Natural killer cell (primary cell): Measurements from ENCODE around the gene STARD6. TPM values are rescaled to one million over a fixed set of nuclear protein-coding genes. Genes with fewer than 3 reads are reported as not detected.
"Not testable (repeated sequence)": the region's sequence is repeated elsewhere in the genome, so short reads cannot be mapped to it uniquely, and the experiment has no call there.

Experiments used
- ATAC-seq, 3 donors: fragments of 150-1000 bp in 2 of 3; fragments of 200-7000 bp in 1 of 3; cut with Tn5 transposase; 1 replicate in 1 of 3; 2 replicates in 2 of 3; pipeline ENCODE4 v1.10.0; 2021; ENCODE audit warnings: mild to moderate bottlenecking in 2 of 3, moderate library complexity in 2 of 3
- DNase-seq, 2 donors: peaks; one replicate each; pipeline versions ENCODE4 v3.0.0 to v3.0.0-alpha.2; 2013 to 2021; ENCODE audit warnings: mixed read lengths in 1 of 2
- H3K27ac ChIP-seq: one replicate; pipeline ENCODE4 v1.5.1; 2013; ENCODE audit warnings: mild to moderate bottlenecking, low read length
- H3K27me3 ChIP-seq: one replicate; pipeline ENCODE4 v1.6.1; 2013; ENCODE audit warnings: low read length; ENCODE audit not compliant: control insufficient read depth, insufficient read depth
- H3K36me3 ChIP-seq: one replicate; pipeline ENCODE4 v1.6.1; 2013; ENCODE audit warnings: low read length; ENCODE audit not compliant: control insufficient read depth, insufficient read depth
- H3K4me1 ChIP-seq: one replicate; pipeline ENCODE4 v1.6.1; 2013; ENCODE audit warnings: low read length; ENCODE audit not compliant: control insufficient read depth, insufficient read depth
- H3K4me3 ChIP-seq: one replicate; pipeline ENCODE4 v1.5.1; 2013; ENCODE audit warnings: low read length
- H3K9me3 ChIP-seq: one replicate; pipeline ENCODE4 v1.6.1; 2013; ENCODE audit warnings: low read length; ENCODE audit not compliant: control insufficient read depth, insufficient read depth
- H3K27ac Mint-ChIP-seq, 2 donors: one replicate each; pipeline ENCODE4 v1.8.0; 2022; ENCODE audit warnings: mild to moderate bottlenecking in 2 of 2, mixed read lengths in 2 of 2, moderate library complexity in 1 of 2
- H3K27me3 Mint-ChIP-seq, 2 donors: one replicate each; pipeline ENCODE4 v1.8.0; 2022; ENCODE audit warnings: low read depth in 2 of 2, mixed read lengths in 2 of 2
- H3K36me3 Mint-ChIP-seq: one replicate; pipeline ENCODE4 v1.8.0; 2022; ENCODE audit warnings: mixed read lengths
- H3K4me1 Mint-ChIP-seq, 2 donors: one replicate each; pipeline ENCODE4 v1.8.0; 2022; ENCODE audit warnings: mixed read lengths in 2 of 2
- H3K4me3 Mint-ChIP-seq: one replicate; pipeline ENCODE4 v1.8.0; 2022; ENCODE audit warnings: mild to moderate bottlenecking, moderate library complexity, mixed read lengths
- H3K9me3 Mint-ChIP-seq, 2 donors: one replicate each; pipeline ENCODE4 v1.8.0; 2022; ENCODE audit warnings: mixed read lengths in 2 of 2
- CTCF ChIP-seq: fragments of 200-600 bp; IDR thresholded peaks from one replicate; pipeline ENCODE4 v1.8.0; 2022; ENCODE audit warnings: antibody characterized with exemption
- WGBS: methylation state at CpG from one replicate; pipeline ENCODE4 v1.1.7; 2013; ENCODE audit warnings: missing lambda C conversion rate; ENCODE audit not compliant: insufficient coverage; 5-methylcytosine and 5-hydroxymethylcytosine counted together
- intact Hi-C: fragments of 100-400 bp; cut with micrococcal nuclease; formaldehyde crosslinking; loops from one replicate; pipeline ENCODE4 v1.14.2; 2022
- total RNA-seq, 4 donors: library from RNA; stranded (reverse); fragments of 120-200 nt in 1 of 4; gene quantifications; one replicate each; pipeline versions ENCODE4 v1.2.3 to v1.2.4, GENCODE V29; 2013 to 2022

The STARD6 gene
- total RNA-seq, 3 donors from 2014 or later (not counting 1 experiment from before 2014, with no cell fraction given): not detected

- no peaks in the 10 kb centered on the region for H3K36me3 Mint-ChIP-seq
- peaks cover 0 to 9% of the 10 kb centered on the region in 2 donors for H3K9me3 Mint-ChIP-seq
- Histone ChIP-seq H3K4me1 (no peaks in the 10 kb centered on the region), H3K9me3 (no peaks in the 10 kb centered on the region), H3K27ac (no peak overlapping the region), H3K4me3 (no peak overlapping the region), H3K27me3 (no peaks in the 10 kb centered on the region), H3K36me3 (no peaks in the 10 kb centered on the region)
- TF ChIP-seq CTCF: no peak
- ATAC-seq: no peak
- intact Hi-C loops: no loop called here
- H3K27ac Mint-ChIP-seq: no peak overlapping the region
- peaks cover 14 to 16% of the 10 kb centered on the region in 2 donors for H3K27me3 Mint-ChIP-seq
- H3K4me1 Mint-ChIP-seq: no peaks in the 10 kb centered on the region
- H3K4me3 Mint-ChIP-seq: no peak overlapping the region
- DNase-seq: no peak
Measured at GRCh38 chr18:54303408-54303807, 54.2 kb downstream of the STARD6 start.

- H3K4me3 ChIP-seq, H3K4me3 Mint-ChIP-seq, H3K36me3 Mint-ChIP-seq, intact Hi-C loops, H3K27me3 Mint-ChIP-seq, H3K27me3 ChIP-seq, H3K9me3 Mint-ChIP-seq, H3K36me3 ChIP-seq, H3K27ac ChIP-seq, ATAC-seq, DNase-seq, H3K4me1 ChIP-seq, H3K4me1 Mint-ChIP-seq, H3K27ac Mint-ChIP-seq, H3K9me3 ChIP-seq: not testable (repeated sequence)
- WGBS: 95% methylated on average over 8 of the region's 8 CpGs
Measured at GRCh38 chr18:54298991-54299390, 58.7 kb downstream of the STARD6 start.

- Histone ChIP-seq H3K27me3 (no peaks in the 10 kb centered on the region), H3K27ac (no peak overlapping the region), H3K4me1 (no peaks in the 10 kb centered on the region), H3K9me3 (no peaks in the 10 kb centered on the region), H3K36me3 (peaks cover 11% of the 10 kb centered on the region), H3K4me3 (no peak overlapping the region)
- Mint-ChIP-seq H3K27me3 (peaks cover 0 to 4% of the 10 kb centered on the region in 2 donors), H3K9me3 (peaks cover 0 to 9% of the 10 kb centered on the region in 2 donors), H3K36me3 (peaks cover 5% of the 10 kb centered on the region), H3K27ac (no peak overlapping the region), H3K4me3 (no peak overlapping the region), H3K4me1 (no peaks in the 10 kb centered on the region)
- ATAC-seq (no peak), DNase-seq (no peak)
- TF ChIP-seq CTCF: no peak
- intact Hi-C loops: no loop called here
- 93% methylated on average over 2 of the region's 2 CpGs for WGBS
Measured at GRCh38 chr18:54296062-54296461, 61.6 kb downstream of the STARD6 start.

GRCh38 chr18:54294274-54294673 lies 63.4 kb downstream of the STARD6 start:
- no peaks in the 10 kb centered on the region for H3K27me3 Mint-ChIP-seq
- H3K27ac ChIP-seq: no peak overlapping the region
- H3K9me3 Mint-ChIP-seq: no peaks in the 10 kb centered on the region
- H3K4me1 ChIP-seq: no peaks in the 10 kb centered on the region
- 100% methylated on average over 2 of the region's 4 CpGs for WGBS
- H3K9me3 ChIP-seq: no peaks in the 10 kb centered on the region
- no peaks in the 10 kb centered on the region for H3K4me1 Mint-ChIP-seq
- no peak for TF ChIP-seq CTCF
- H3K27me3 ChIP-seq: no peaks in the 10 kb centered on the region
- DNase-seq (no peak), ATAC-seq (no peak)
- H3K27ac Mint-ChIP-seq: no peak overlapping the region
- peaks cover 11% of the 10 kb centered on the region for H3K36me3 ChIP-seq
- H3K4me3 ChIP-seq: no peak overlapping the region
- no peak overlapping the region for H3K4me3 Mint-ChIP-seq
- peaks cover 5% of the 10 kb centered on the region for H3K36me3 Mint-ChIP-seq
- intact Hi-C loops: no loop called here
